BLaER1 (cell line): ENCODE data around the gene MCF2L2.
"Not testable (repeated sequence)": the region's sequence is repeated elsewhere in the genome, so short reads cannot be mapped to it uniquely, and the experiment has no call there.

Experiments
- H3K27ac ChIP-seq: shearing (Covaris generic); formaldehyde crosslinking; 2 replicates; pipeline ENCODE4 v1.8.1; 2022
- H3K27me3 ChIP-seq: shearing (Covaris generic); formaldehyde crosslinking; 2 replicates; pipeline ENCODE4 v1.8.1; 2022
- H3K36me3 ChIP-seq: shearing (Covaris generic); formaldehyde crosslinking; 2 replicates; pipeline ENCODE4 v1.8.1; 2022
- H3K4me1 ChIP-seq: shearing (Covaris generic); formaldehyde crosslinking; 2 replicates; pipeline ENCODE4 v1.8.1; 2022
- H3K4me2 ChIP-seq: shearing (Covaris generic); formaldehyde crosslinking; 2 replicates; pipeline ENCODE4 v1.8.1; 2022
- H3K4me3 ChIP-seq: shearing (Covaris generic); formaldehyde crosslinking; 2 replicates; pipeline ENCODE4 v1.8.1; 2022
- H3K9ac ChIP-seq: shearing (Covaris generic); formaldehyde crosslinking; 2 replicates; pipeline ENCODE4 v1.8.1; 2022
- H3K9me3 ChIP-seq: shearing (Covaris generic); formaldehyde crosslinking; 2 replicates; pipeline ENCODE4 v1.8.1; 2022
- H4K20me1 ChIP-seq: shearing (Covaris generic); formaldehyde crosslinking; 2 replicates; pipeline ENCODE4 v1.8.1; 2022
- Cebpa-rat ChIP-seq: shearing (Covaris generic); IDR thresholded peaks from 2 replicates; pipeline ENCODE4 v1.8.1; 2022

Gene MCF2L2

GRCh38 chr3:183443395-183444385 is 15.3 kb upstream of the MCF2L2 start:
- peaks cover 17% of the 10 kb centered on the region for H3K9me3 ChIP-seq
- no peaks in the 10 kb centered on the region for H4K20me1 ChIP-seq
- TF ChIP-seq Cebpa-rat = no peak
- H3K36me3 ChIP-seq = no peaks in the 10 kb centered on the region
- H3K4me2 ChIP-seq = no peak overlapping the region
- no peak overlapping the region for H3K27ac ChIP-seq
- no peak overlapping the region for H3K4me3 ChIP-seq
- no peak overlapping the region for H3K9ac ChIP-seq
- no peaks in the 10 kb centered on the region for H3K27me3 ChIP-seq
- H3K4me1 ChIP-seq = peaks cover 9% of the 10 kb centered on the region

- H3K9me3 ChIP-seq = peaks cover 17% of the 10 kb centered on the region
- no peak overlapping the region for H3K9ac ChIP-seq
- H3K27me3 ChIP-seq = no peaks in the 10 kb centered on the region
- H3K4me3 ChIP-seq = no peak overlapping the region
- H3K27ac ChIP-seq = no peak overlapping the region
- no peak overlapping the region for H3K4me2 ChIP-seq
- no peaks in the 10 kb centered on the region for H3K36me3 ChIP-seq
- peaks cover 2% of the 10 kb centered on the region for H3K4me1 ChIP-seq
- no peak for TF ChIP-seq Cebpa-rat
- H4K20me1 ChIP-seq = no peaks in the 10 kb centered on the region
Observed at GRCh38 chr3:183442994-183443393, 14.6 kb upstream of the MCF2L2 start.

- not testable (repeated sequence) for H3K4me2 ChIP-seq, H3K9ac ChIP-seq, H3K27ac ChIP-seq, H3K27me3 ChIP-seq, H3K4me3 ChIP-seq, H3K4me1 ChIP-seq, H4K20me1 ChIP-seq, H3K36me3 ChIP-seq
- H3K9me3 ChIP-seq = peaks cover 17% of the 10 kb centered on the region
Observed at GRCh38 chr3:183440521-183440920, 12.1 kb upstream of the MCF2L2 start.

GRCh38 chr3:183439515-183439914 is 11.1 kb upstream of the MCF2L2 start:
- Histone ChIP-seq H3K4me2 (no peak overlapping the region), H3K4me1 (no peaks in the 10 kb centered on the region), H3K9ac (no peak overlapping the region)

GRCh38 chr3:183438735-183439134 is 10.3 kb upstream of the MCF2L2 start:
- Histone ChIP-seq H3K9ac (no peak overlapping the region), H3K4me1 (no peaks in the 10 kb centered on the region), H3K27ac (no peak overlapping the region)

More at GRCh38 chr3:183439515-183439914, 11.1 kb upstream of the MCF2L2 start:
- Histone ChIP-seq H3K27me3 (no peaks in the 10 kb centered on the region), H4K20me1 (no peaks in the 10 kb centered on the region), H3K36me3 (no peaks in the 10 kb centered on the region), H3K9me3 (peaks cover 17% of the 10 kb centered on the region), H3K4me3 (no peak overlapping the region), H3K27ac (no peak overlapping the region)
- no peak for TF ChIP-seq Cebpa-rat

GRCh38 chr3:183437666-183438564 is 9.5 kb upstream of the MCF2L2 start:
- H3K36me3 ChIP-seq = no peaks in the 10 kb centered on the region
- H3K4me2 ChIP-seq = no peak overlapping the region
- no peaks in the 10 kb centered on the region for H3K4me1 ChIP-seq
- H3K9me3 ChIP-seq = peaks cover 2% of the 10 kb centered on the region; the same call in 1 of the 2 replicates
- H3K4me3 ChIP-seq = no peak overlapping the region
- no peak for TF ChIP-seq Cebpa-rat
- no peaks in the 10 kb centered on the region for H4K20me1 ChIP-seq
- H3K9ac ChIP-seq = no peak overlapping the region
- H3K27me3 ChIP-seq = no peaks in the 10 kb centered on the region
- no peak overlapping the region for H3K27ac ChIP-seq

More at GRCh38 chr3:183438735-183439134, 10.3 kb upstream of the MCF2L2 start:
- Histone ChIP-seq H3K27me3 (no peaks in the 10 kb centered on the region), H3K4me2 (no peak overlapping the region), H3K9me3 (peaks cover 10% of the 10 kb centered on the region), H4K20me1 (no peaks in the 10 kb centered on the region), H3K4me3 (no peak overlapping the region), H3K36me3 (no peaks in the 10 kb centered on the region)
- no peak for TF ChIP-seq Cebpa-rat

GRCh38 chr3:183437061-183437460 is 8.6 kb upstream of the MCF2L2 start:
- Histone ChIP-seq H3K9ac (no peak overlapping the region), H3K4me3 (no peak overlapping the region), H3K9me3 (no peaks in the 10 kb centered on the region), H3K27ac (no peak overlapping the region), H3K36me3 (no peaks in the 10 kb centered on the region), H3K4me1 (no peaks in the 10 kb centered on the region), H3K4me2 (no peak overlapping the region), H4K20me1 (no peaks in the 10 kb centered on the region), H3K27me3 (no peaks in the 10 kb centered on the region)
- TF ChIP-seq Cebpa-rat = no peak

GRCh38 chr3:183435661-183436060 is 7.2 kb upstream of the MCF2L2 start:
- H4K20me1 ChIP-seq = no peaks in the 10 kb centered on the region
- no peaks in the 10 kb centered on the region for H3K36me3 ChIP-seq
- no peak for TF ChIP-seq Cebpa-rat
- H3K4me1 ChIP-seq = no peaks in the 10 kb centered on the region
- H3K27ac ChIP-seq = no peak overlapping the region
- H3K4me2 ChIP-seq = no peak overlapping the region
- no peak overlapping the region for H3K4me3 ChIP-seq
- H3K27me3 ChIP-seq = no peaks in the 10 kb centered on the region
- H3K9ac ChIP-seq = no peak overlapping the region
- no peaks in the 10 kb centered on the region for H3K9me3 ChIP-seq

GRCh38 chr3:183434992-183435391 is 6.6 kb upstream of the MCF2L2 start:
- Histone ChIP-seq H3K4me3 (no peak overlapping the region), H4K20me1 (no peaks in the 10 kb centered on the region), H3K27ac (no peak overlapping the region), H3K9ac (no peak overlapping the region), H3K4me2 (no peak overlapping the region), H3K27me3 (no peaks in the 10 kb centered on the region), H3K9me3 (no peaks in the 10 kb centered on the region), H3K4me1 (no peaks in the 10 kb centered on the region), H3K36me3 (no peaks in the 10 kb centered on the region)
- no peak for TF ChIP-seq Cebpa-rat

- Histone ChIP-seq H3K9ac (no peak overlapping the region), H3K27ac (no peak overlapping the region), H4K20me1 (no peaks in the 10 kb centered on the region), H3K9me3 (no peaks in the 10 kb centered on the region), H3K27me3 (no peaks in the 10 kb centered on the region), H3K4me2 (no peak overlapping the region), H3K36me3 (no peaks in the 10 kb centered on the region), H3K4me3 (no peak overlapping the region), H3K4me1 (no peaks in the 10 kb centered on the region)
- no peak for TF ChIP-seq Cebpa-rat
Observed at GRCh38 chr3:183434503-183434902, 6.1 kb upstream of the MCF2L2 start.
